ENCODE measurements around the gene PPP1R26.

PPP1R26 gene

GRCh38 chr9:135494791-135495559 is 15.4 kb downstream of the PPP1R26 start:
- Histone ChIP-seq H3K4me1 (peaks cover 0 to 11% (median 5%) of the 10 kb centered on the region in 4 donors), H3K4me3 (no peak overlapping the region), H3K27ac (no peak overlapping the region), H3K36me3 (no peaks in the 10 kb centered on the region), H3K9me3 (no peaks in the 10 kb centered on the region), H3K27me3 (no peaks in the 10 kb centered on the region)
- intact Hi-C loops (cut with DNase I; ENCODE audit: low total_unique reads) = no loop called here
- peak in 1 of 2 donors; percentile 55 for DNase-seq
- TF ChIP-seq CTCF (IDR thresholded peaks at IDR 0.05) = no peak

- no peak for DNase-seq
Measured at GRCh38 chr9:135498381-135499126, 19.0 kb downstream of the PPP1R26 start.

GRCh38 chr9:135499326-135500070 is 19.9 kb downstream of the PPP1R26 start:
- Histone ChIP-seq H3K9me3 (no peaks in the 10 kb centered on the region), H3K27ac (peak overlapping the region; percentile 76 to 81), H3K4me3 (peak overlapping the region; percentile 76 to 92), H3K36me3 (peaks cover 13 to 28% (median 19%) of the 10 kb centered on the region in 3 donors), H3K27me3 (no peaks in the 10 kb centered on the region), H3K4me1 (peaks cover 3 to 35% (median 20%) of the 10 kb centered on the region in 4 donors)
- intact Hi-C loops (cut with DNase I; ENCODE audit: low total_unique reads) = no loop called here
- no peak for TF ChIP-seq CTCF (IDR thresholded peaks at IDR 0.05)
- peak; percentile 93 to 97 for DNase-seq

More at GRCh38 chr9:135498381-135499126, 19.0 kb downstream of the PPP1R26 start:
- Histone ChIP-seq H3K36me3 (peaks cover 4 to 19% (median 10%) of the 10 kb centered on the region in 3 donors), H3K27me3 (no peaks in the 10 kb centered on the region), H3K4me3 (no peak overlapping the region), H3K9me3 (no peaks in the 10 kb centered on the region), H3K4me1 (peaks cover 3 to 35% (median 18%) of the 10 kb centered on the region in 4 donors), H3K27ac (no peak overlapping the region)
- intact Hi-C loops (cut with DNase I; ENCODE audit: low total_unique reads) = no loop called here
- TF ChIP-seq CTCF (IDR thresholded peaks at IDR 0.05) = no peak

GRCh38 chr9:135500071-135500524 is 20.5 kb downstream of the PPP1R26 start:
- Histone ChIP-seq H3K27me3 (no peaks in the 10 kb centered on the region), H3K4me1 (peaks cover 3 to 35% (median 20%) of the 10 kb centered on the region in 4 donors), H3K4me3 (peak overlapping the region; percentile 76 to 92), H3K9me3 (no peaks in the 10 kb centered on the region), H3K27ac (peak overlapping the region; percentile 76 to 81), H3K36me3 (peaks cover 13 to 34% (median 25%) of the 10 kb centered on the region in 3 donors)
- intact Hi-C loops (cut with DNase I; ENCODE audit: low total_unique reads) = no loop called here
- peak in 1 of 2 donors; percentile 42 for DNase-seq
- TF ChIP-seq CTCF (IDR thresholded peaks at IDR 0.05) = no peak

- peak; percentile 85 to 93 for DNase-seq
- no peaks in the 10 kb centered on the region for H3K9me3 ChIP-seq
- H3K27ac ChIP-seq = peak within 1 kb of the TSS; percentile 76 to 81
- H3K27me3 ChIP-seq = no peaks in the 10 kb centered on the region
- intact Hi-C loops (cut with DNase I; ENCODE audit: low total_unique reads) = no loop called here
- H3K36me3 ChIP-seq = peaks cover 13 to 40% (median 30%) of the 10 kb centered on the region in 3 donors
- TF ChIP-seq CTCF (IDR thresholded peaks at IDR 0.05) = peak; percentile 79 to 94
- peaks cover 3 to 35% (median 20%) of the 10 kb centered on the region in 4 donors for H3K4me1 ChIP-seq
- H3K4me3 ChIP-seq = peak within 1 kb of the TSS; percentile 76 to 92
Measured at GRCh38 chr9:135500525-135501260, 21.1 kb downstream of the PPP1R26 start, which contains the start of gene MRPS2. MRPS2 (plus strand) TSS chr9:135500682; CDS start chr9:135500711, 29 bp downstream.
